Activated T-cell treated with anti-CD3 and anti-CD28 coated beads, Interleukin-2, amount 50 U/mL, for 4 hours (primary cell): ENCODE results near the gene SLC22A23. TPM values are rescaled to one million over a fixed set of nuclear protein-coding genes. Genes with fewer than 3 reads are reported as not detected.
"Not testable (repeated sequence)": the region's sequence is repeated elsewhere in the genome, so short reads cannot be mapped to it uniquely, and the experiment has no call there.

Experiments
- ATAC-seq, 2 donors: fragments of 200-7000 bp; cut with Tn5 transposase; one replicate each; pipeline ENCODE4 v1.10.0; 2021
- DNase-seq: peaks from one replicate; pipeline ENCODE4 v3.0.0-alpha.2; 2020
- H3K27me3 Mint-ChIP-seq: one replicate; pipeline ENCODE4 v1.8.0; 2021; ENCODE audit warnings: low read depth, mixed read lengths
- H3K36me3 Mint-ChIP-seq: one replicate; pipeline ENCODE4 v1.8.0; 2022; ENCODE audit warnings: mixed read lengths; ENCODE audit not compliant: insufficient read depth
- H3K4me1 Mint-ChIP-seq: one replicate; pipeline ENCODE4 v1.8.0; 2021; ENCODE audit warnings: low read depth, mixed read lengths
- H3K4me3 Mint-ChIP-seq: one replicate; pipeline ENCODE4 v1.8.0; 2021; ENCODE audit warnings: mild to moderate bottlenecking, moderate library complexity, mixed read lengths
- H3K9me3 Mint-ChIP-seq: one replicate; pipeline ENCODE4 v1.8.0; 2021; ENCODE audit warnings: mixed read lengths
- total RNA-seq, 3 donors: library from RNA; stranded (reverse); gene quantifications; one replicate each; pipeline ENCODE4 v1.2.1, GENCODE V29; 2021

SLC22A23 gene
- total RNA-seq, 3 donors from 2014 or later, result 0.50 to 1.2 (median 0.54) TPM

DNA sequence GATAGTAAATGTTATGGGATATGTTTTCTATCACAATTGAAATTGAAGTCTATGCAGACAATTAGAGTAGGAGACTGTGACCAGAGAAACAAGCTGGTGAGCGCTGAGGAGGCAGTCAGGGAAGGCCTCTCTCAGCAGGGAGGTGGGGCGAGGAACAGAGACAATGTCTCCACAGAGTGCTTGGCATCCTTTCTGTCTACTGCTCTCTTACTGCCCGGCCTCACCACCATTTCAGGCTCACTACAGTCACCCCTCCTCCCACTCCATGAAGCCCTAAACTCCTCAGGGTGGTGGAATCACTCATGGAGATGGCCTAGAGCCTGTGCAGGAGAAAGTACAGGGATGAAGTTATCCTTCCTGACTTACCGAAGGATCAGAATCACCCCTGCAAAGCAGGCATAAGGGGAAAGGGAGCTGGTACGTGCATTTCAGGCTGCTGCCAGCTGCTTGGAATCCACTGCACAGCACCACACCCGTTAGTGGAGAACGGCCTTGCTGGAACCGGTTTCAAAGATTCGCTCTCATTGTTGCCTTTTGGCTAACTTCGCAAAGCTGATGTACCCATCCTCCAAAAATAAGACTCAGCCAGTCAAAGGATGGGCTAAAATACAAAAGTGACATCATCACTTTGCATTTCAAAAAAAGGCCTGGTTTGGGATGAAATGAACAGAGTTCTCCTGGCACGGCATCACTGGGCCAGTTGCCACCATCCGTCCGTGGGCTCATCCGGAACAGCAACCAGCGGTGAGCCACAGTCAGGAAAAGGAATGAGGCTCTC lies 67.3 kb downstream of the SLC22A23 start:
- no peak for DNase-seq
- ATAC-seq, result no peak
- peaks cover 5% of the 10 kb centered on the region for H3K36me3 Mint-ChIP-seq
- no peak overlapping the region for H3K4me3 Mint-ChIP-seq
- H3K27me3 Mint-ChIP-seq, result no peaks in the 10 kb centered on the region
- no peaks in the 10 kb centered on the region for H3K9me3 Mint-ChIP-seq
- H3K4me1 Mint-ChIP-seq, result peaks cover 2% of the 10 kb centered on the region

GRCh38 chr6:3388786-3389185 lies 68.1 kb downstream of the SLC22A23 start:
- no peak overlapping the region for H3K4me3 Mint-ChIP-seq
- no peak for DNase-seq
- H3K4me1 Mint-ChIP-seq, result peaks cover 2% of the 10 kb centered on the region

DNA sequence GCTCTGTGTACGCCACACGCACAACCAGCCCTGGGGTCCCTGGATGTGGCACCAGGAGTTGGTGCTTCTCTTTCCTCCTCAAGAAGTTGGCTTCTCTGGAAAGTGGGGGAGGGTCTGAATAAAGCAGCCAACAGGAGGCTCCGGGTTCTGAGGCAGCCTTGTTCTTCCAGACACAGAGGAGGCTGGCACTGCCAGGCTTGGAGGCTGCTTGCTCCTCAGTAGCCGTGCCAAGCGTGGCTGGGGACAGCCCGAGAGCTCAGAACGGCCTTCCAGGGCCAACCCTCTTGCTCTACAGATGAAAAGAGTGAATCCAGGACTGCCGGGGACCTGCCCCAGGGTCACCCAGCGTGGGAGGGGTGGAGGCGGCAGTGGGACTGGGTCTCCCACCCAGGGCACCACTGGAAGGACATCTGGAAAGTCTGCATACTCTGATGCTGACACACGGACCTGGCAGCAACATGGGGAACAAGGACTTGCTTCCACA lies 70.4 kb downstream of the SLC22A23 start:
- ATAC-seq (no peak), DNase-seq (no peak)
- Mint-ChIP-seq H3K36me3 (peaks cover 5% of the 10 kb centered on the region), H3K9me3 (no peaks in the 10 kb centered on the region), H3K4me3 (no peak overlapping the region), H3K27me3 (peaks cover 5% of the 10 kb centered on the region), H3K4me1 (peaks cover 2% of the 10 kb centered on the region)

More at GRCh38 chr6:3388786-3389185, 68.1 kb downstream of the SLC22A23 start:
- peaks cover under 1% of the 10 kb centered on the region for H3K27me3 Mint-ChIP-seq
- H3K9me3 Mint-ChIP-seq, result no peaks in the 10 kb centered on the region
- H3K36me3 Mint-ChIP-seq, result peaks cover 5% of the 10 kb centered on the region
- no peak for ATAC-seq

- no peak for DNase-seq
- Mint-ChIP-seq H3K36me3 (peaks cover 5% of the 10 kb centered on the region), H3K9me3 (no peaks in the 10 kb centered on the region), H3K27me3 (peaks cover 5% of the 10 kb centered on the region), H3K4me1 (peaks cover 2% of the 10 kb centered on the region), H3K4me3 (no peak overlapping the region)
- ATAC-seq, result no peak
Observed at GRCh38 chr6:3385660-3386151, 71.1 kb downstream of the SLC22A23 start.

DNA sequence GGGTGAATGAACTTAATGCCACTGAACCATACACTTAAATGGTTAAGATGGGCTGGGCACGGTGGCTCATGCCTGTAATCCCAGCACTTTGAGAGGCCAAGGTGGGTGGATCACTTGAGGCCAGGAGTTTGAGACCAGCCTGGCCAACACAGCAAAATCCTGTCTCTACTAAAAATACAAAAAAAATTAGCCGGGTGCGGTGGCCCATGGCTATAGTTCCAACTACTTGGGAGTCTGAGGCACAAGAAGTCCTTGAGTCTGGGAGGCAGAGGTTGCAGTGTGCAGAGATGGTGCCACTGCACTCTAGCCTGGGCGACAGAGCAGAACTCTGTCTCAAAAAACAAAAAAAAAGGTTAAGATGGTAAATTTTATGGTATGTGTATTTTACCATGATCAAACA lies 71.7 kb downstream of the SLC22A23 start:
- not testable (repeated sequence) for DNase-seq, H3K9me3 Mint-ChIP-seq, ATAC-seq, H3K36me3 Mint-ChIP-seq, H3K27me3 Mint-ChIP-seq, H3K4me1 Mint-ChIP-seq, H3K4me3 Mint-ChIP-seq

- Mint-ChIP-seq H3K9me3 (no peaks in the 10 kb centered on the region), H3K4me1 (peaks cover 5% of the 10 kb centered on the region), H3K27me3 (peaks cover 6% of the 10 kb centered on the region), H3K4me3 (no peak overlapping the region), H3K36me3 (peaks cover 5% of the 10 kb centered on the region)
- DNase-seq, result no peak
- no peak for ATAC-seq
Observed at GRCh38 chr6:3384241-3385143, 72.4 kb downstream of the SLC22A23 start.

DNA sequence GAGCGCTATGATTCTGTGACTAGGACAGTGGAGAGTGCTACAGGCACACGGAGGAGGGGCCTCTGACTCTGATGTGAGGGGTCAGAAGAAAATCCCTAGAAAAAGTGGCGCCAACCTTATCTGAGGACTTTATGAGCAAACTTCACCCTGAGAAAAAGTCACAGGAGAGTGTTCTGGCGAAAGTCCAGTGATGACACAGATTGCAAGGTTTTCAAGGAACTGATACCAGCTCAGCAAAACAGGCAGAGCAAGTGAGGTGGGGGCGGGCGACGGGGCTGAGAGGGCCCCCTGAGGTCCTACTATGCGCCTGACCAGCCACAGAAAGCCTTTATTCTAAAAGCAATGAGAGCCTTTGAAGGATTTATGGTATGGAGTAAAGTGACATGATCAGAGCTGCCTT lies 73.3 kb downstream of the SLC22A23 start:
- Mint-ChIP-seq H3K27me3 (peaks cover 9% of the 10 kb centered on the region), H3K9me3 (no peaks in the 10 kb centered on the region), H3K36me3 (peaks cover 5% of the 10 kb centered on the region), H3K4me1 (peaks cover 14% of the 10 kb centered on the region), H3K4me3 (no peak overlapping the region)
- DNase-seq (no peak), ATAC-seq (no peak)

DNA sequence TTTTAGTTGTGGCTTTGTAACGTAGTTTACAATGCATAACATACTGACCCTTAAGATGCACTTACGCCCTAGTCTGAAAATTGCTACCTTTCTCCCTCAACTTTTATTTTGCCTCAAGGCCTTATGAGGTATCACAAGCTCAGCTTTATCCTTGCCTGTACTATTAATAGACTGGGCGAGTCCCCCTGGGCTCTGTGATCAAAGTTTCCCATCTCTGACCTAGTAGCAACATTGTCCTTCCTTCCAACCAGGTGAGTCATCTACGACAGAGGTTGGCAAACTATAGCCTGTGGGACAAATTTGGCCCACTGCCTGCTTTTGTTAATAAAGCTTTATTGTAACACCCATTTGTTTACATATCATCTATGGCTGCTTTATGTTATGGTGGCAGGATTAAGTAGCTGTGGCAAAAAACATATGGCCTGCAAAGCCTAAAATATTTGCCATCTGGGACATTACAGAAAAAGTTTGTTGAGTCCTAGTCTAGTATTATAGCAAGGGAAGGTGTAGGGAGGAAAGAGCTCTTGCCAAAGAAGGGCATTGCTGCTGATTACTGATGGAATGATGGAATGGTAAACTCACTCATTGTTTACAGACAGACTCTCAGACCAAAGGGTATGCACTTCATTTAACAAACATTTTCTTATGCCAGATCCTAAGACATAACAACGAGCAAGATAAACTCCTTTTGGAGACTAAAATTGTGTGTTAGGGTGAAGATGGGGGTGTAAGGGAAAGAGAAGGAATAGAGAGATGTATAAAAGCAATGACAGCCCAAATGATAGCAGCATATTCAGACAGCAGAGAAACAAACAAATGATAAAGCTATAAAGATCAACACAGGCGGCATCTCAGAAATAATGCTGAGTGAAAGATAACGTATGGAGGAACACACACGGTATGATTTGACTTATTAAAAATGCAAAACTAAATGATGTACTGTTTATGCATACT lies 74.2 kb downstream of the SLC22A23 start:
- ATAC-seq (no peak), DNase-seq (no peak)
- Mint-ChIP-seq H3K27me3 (peaks cover 9% of the 10 kb centered on the region), H3K9me3 (no peaks in the 10 kb centered on the region), H3K36me3 (peaks cover 4% of the 10 kb centered on the region), H3K4me1 (peaks cover 20% of the 10 kb centered on the region), H3K4me3 (no peak overlapping the region)

DNA sequence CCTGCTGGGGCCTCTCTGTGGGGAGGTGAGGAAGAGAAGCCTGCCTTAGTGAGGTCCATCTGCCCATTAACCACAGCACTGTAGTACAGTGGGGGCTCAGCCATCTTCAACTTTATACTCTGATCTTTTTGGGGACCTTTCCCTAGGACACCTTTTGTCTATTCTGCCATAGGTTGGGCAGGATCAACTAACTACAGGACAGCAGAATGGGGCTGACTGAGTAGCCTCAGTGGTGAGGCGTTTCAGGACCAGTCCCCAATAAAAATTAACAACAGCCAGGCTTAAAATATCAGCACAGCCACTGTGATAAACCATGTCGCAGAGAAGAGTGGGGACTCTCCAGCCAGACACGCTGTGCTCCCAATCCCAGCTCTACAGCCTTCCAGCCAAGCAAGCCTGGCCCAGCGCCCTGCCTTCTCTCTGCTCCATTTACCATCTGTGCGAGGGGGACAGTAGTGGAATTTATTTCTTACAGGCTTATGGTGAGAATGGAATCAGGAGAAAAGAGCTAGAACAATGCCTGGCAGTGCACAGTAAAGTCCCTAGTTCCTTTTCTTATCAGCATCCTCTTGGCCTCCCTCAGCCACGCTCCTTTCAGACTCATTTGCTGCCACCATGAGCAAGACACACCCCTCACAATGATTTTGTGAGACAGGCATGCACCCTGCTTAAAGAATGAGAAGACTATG lies 75.5 kb downstream of the SLC22A23 start:
- Mint-ChIP-seq H3K36me3 (no peaks in the 10 kb centered on the region), H3K4me1 (peaks cover 23% of the 10 kb centered on the region), H3K27me3 (peaks cover 9% of the 10 kb centered on the region), H3K9me3 (no peaks in the 10 kb centered on the region), H3K4me3 (no peak overlapping the region)
- ATAC-seq (no peak), DNase-seq (no peak)

GRCh38 chr6:3380344-3381232 lies 76.3 kb downstream of the SLC22A23 start:
- no peak for DNase-seq
- Mint-ChIP-seq H3K9me3 (no peaks in the 10 kb centered on the region), H3K27me3 (peaks cover 9% of the 10 kb centered on the region), H3K36me3 (no peaks in the 10 kb centered on the region), H3K4me3 (no peak overlapping the region), H3K4me1 (peaks cover 23% of the 10 kb centered on the region)
- ATAC-seq, result no peak

- DNase-seq (no peak), ATAC-seq (no peak)
- Mint-ChIP-seq H3K27me3 (peaks cover 9% of the 10 kb centered on the region), H3K36me3 (no peaks in the 10 kb centered on the region), H3K4me1 (peaks cover 23% of the 10 kb centered on the region), H3K4me3 (no peak overlapping the region), H3K9me3 (no peaks in the 10 kb centered on the region)
Observed at GRCh38 chr6:3379482-3380060, 77.3 kb downstream of the SLC22A23 start.

DNA sequence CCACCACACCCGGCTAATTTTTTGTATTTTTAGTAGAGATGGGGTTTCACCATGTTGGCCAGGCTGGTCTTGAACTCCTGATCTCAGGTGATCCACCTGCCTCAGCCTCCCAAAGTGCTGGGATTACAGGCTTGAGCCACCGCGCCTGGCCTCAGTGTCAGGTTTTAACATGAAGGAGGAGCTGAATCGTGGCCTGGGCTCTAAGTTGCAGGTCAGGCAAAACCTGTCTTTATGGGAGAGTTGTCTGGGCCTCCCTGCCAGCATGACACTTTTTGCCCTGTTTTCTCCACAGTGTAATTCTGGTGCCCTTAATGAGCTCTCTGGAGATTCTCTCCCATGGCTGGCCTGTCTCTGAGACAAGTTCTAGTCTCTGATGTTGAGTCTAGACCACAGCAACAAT lies 78.0 kb downstream of the SLC22A23 start:
- H3K4me3 Mint-ChIP-seq, H3K36me3 Mint-ChIP-seq, H3K27me3 Mint-ChIP-seq, H3K9me3 Mint-ChIP-seq, DNase-seq, ATAC-seq: not testable (repeated sequence)
- peaks cover 23% of the 10 kb centered on the region for H3K4me1 Mint-ChIP-seq
